ENCODE results near the gene CLEC3A.
A peak's percentile ranks its signal among the peaks of the same experiment; 100 is the strongest.
"Not testable (repeated sequence)": the region's sequence is repeated elsewhere in the genome, so short reads cannot be mapped to it uniquely, and the experiment has no call there.

Gene CLEC3A, protein sequence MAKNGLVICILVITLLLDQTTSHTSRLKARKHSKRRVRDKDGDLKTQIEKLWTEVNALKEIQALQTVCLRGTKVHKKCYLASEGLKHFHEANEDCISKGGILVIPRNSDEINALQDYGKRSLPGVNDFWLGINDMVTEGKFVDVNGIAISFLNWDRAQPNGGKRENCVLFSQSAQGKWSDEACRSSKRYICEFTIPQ

DNA sequence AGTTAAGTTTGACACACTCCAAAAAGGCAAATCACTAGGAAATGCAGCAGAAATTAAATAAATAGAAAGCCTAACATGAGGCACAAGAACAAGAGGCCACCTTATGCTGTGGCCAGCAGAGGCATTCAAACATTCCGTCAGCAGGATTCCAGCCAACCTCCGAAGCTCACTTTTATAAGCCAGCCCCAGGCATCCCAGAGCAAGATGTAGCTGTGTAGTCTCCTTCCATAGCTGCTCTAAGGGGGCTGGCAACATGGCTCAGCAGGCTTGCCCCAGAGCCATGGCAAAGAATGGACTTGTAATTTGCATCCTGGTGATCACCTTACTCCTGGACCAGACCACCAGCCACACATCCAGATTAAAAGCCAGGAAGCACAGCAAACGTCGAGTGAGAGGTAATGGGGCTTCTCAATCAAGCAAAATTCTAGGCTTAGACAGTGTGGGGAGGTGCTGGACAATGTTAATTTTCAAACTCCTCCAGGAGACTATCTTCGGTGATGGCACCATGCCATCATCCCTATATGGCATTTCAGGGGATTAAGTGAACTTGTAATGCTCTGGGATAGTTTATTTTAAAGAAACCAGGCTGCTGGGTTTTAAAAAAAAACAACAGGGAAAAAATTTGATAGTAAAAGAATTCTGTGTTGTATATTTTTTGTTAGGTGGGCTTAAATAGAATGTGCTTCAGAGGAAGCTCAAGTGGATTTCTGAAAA lies at the start of gene CLEC3A:
Gene CLEC3A, plus strand, starts transcription at position 202 of the 714 bp plus-strand sequence. Its CDS starts 79 bp downstream, at position 281.
- no peak for DNase-seq (ENCODE audit: low read depth)

DNA sequence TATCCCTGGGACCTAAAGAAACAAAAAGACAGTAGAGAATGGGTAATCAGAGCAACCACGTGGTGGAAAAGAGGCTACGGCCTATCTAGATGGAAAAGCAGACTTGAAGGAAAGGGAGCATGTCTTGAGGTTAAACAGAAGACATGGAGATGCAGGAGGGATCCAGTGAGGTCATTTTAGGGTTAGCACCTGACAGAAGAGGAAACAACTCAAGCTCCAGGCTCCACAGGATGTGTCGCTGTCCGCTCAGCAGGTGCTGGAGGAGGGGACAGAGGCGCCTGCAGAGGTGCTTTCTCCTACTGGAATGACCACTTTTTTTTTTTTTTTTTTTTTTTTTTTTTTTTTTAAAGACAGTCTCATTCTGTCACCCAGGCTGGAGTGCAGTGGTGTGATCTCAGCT lies 47.5 kb upstream of the CLEC3A start:
- no peak for DNase-seq (ENCODE audit: low read depth)

DNA sequence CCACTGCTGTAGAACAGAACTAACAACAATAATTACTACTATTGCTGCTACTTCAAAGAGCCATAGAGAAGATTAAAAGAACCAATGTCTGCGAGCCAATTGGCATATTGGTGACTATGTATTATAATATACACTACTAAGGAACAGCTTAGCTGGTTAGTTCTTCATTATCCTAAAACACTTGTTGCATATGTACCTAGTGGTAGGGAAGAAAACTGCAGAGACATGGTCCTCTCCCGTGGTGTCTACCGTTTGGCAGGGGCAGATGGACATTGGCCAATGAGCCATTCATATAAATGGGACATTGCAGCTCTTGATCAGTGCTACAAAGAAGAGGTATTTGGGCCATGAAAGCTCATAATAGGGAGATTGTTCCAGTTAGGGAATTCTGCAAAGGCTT lies 46.4 kb upstream of the CLEC3A start:
- DNase-seq (ENCODE audit: low read depth) = no peak

DNA sequence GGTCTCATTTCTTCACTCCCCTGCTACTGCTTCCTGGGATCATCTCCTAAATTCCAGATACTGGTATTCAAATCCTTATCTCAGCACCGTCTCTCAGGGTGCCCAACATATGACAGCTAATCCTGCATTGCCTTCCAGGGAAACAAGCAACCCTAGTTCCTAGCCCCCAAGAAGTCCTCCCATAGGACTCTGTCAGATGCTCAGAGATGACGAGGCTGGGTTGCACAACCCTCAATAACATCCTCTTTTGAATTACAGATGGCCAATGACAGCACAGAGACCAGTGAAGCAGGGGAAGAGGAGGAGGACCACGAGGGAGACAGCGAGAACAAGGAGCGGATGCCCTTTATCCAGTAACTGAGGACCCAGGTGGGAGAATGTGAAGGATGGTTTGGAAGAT lies 45.0 kb upstream of the CLEC3A start:
- no peak for DNase-seq (ENCODE audit: low read depth)

DNA sequence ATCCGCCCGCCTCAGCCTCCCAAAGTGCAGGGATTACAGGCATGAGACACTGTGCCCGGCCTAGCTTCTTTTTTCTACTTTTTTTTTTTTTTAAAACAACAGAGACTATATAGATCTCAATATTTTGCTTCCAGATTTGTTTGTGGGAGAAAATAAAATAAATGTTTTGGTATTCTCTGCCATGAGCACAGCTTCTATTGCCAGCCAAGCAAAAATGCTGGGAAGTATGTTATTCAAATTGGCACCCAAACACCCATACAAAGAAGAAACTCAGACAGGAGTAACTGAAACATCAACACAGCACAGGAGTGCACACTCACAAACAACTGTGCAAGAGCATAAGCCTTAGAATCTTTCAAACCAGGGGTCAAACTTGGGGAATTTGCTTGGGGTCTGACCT lies 37.2 kb upstream of the CLEC3A start:
- no peak for DNase-seq (ENCODE audit: low read depth)

DNA sequence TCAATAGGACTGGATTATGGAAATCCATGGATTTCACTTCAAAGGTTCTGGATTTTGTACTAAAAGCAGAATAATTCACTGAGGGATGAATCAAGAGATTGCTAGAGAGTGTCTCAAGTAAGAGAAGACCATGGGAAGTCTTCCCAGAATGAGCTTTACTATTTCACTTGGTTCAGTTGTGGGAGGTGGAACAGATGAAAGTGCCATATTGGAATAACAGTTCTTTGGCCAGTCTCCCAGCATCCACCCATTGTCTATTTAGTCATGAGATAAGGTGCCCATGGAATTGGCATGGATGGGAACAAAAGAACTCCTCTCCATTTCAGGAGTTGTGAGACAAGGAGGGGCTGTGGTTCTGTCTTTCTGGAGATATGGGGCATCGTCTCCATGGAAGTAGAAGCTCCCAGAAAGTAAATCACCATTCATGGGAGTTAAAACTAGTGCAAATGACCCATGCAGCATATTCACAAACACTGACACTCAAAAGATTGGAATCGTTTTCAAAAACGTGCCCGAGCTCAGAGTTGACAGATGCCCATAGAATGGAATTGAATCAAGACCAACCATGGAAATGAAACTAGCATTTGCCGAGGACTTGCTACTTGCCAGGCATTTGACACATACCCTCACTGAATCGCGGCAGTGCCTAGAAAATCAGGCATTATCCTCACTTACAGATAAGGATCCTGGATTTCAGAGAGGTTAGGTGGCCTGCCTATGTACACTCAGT lies 36.2 kb upstream of the CLEC3A start:
- no peak for DNase-seq (ENCODE audit: low read depth)

DNA sequence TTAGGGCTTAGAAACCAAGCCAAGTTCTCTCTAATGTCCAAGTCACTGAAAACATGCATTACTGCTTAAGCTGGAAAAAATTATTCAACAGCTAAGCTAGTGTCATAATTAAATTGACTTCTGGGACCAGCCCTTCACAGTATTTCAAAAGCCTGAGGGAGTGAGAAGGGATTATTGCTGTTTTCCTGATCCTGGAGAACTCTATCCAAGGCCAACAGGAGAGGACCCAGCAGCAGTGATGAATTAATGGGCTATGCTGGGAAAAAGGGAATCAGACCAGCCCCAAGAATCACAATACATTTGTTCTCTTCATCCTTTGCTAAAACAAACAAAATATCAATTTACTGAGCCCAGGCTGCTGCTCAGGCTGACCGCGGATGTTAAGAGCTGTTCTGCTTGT lies 34.5 kb upstream of the CLEC3A start:
- DNase-seq (ENCODE audit: low read depth) = no peak

DNA sequence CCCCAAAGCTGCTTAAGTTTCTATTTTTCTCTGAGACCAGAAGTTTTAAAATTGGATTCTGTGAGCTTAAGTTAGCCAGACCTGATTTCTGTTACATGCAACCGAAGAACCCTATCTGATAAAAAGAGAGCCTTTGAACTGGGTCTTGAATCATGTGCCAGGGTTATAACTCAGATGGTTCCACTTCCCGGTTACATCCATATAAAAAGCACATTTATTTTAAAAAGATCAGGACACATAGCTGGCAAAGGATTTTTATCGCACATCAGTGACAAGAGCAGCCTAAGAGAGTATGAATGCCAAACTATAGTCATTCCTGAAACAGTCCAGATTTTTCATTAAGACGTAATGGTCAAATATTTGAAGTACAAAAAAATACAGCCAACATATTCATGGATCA lies 32.5 kb upstream of the CLEC3A start:
- DNase-seq (ENCODE audit: low read depth) = no peak

DNA sequence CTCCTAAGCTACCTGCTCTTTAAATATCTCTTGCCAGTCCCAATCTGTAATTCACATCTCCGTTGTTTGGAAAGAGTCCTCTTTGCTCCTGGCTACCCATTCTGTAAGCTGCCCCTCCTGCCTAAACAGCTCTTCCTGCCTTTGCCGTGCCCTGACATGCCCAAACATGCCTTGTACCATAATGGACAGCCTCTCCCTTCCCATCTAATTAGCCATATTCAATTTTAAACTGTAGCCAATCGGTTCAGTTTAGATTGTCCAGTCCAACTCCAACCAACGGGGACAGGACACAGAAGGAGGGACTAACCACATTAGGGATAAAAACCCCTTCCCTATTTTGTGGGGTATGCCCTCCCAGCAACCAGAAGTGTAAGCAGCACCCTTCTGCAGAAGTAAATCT lies 30.6 kb upstream of the CLEC3A start:
- DNase-seq (ENCODE audit: low read depth) = no peak

DNA sequence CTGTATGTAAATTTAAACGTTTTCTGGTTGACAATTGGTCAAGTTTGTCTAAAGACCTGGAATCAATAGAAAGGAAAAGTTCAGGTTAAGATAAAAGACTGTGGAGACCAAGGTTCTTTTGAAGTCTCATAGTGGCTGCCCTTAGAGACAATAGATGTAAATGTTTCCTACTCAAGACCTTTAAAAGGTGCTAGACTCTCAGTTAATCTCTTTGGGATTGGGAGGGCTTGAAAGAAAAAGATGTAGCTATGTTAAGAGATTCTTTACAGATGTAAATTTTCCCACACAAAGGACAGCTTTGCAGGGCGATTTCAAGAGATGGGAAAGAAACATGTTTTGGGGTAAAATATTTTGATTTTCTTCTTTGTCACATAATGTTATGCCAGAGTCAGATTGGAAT lies 30.0 kb upstream of the CLEC3A start:
- not testable (repeated sequence) for DNase-seq (ENCODE audit: low read depth)

DNA sequence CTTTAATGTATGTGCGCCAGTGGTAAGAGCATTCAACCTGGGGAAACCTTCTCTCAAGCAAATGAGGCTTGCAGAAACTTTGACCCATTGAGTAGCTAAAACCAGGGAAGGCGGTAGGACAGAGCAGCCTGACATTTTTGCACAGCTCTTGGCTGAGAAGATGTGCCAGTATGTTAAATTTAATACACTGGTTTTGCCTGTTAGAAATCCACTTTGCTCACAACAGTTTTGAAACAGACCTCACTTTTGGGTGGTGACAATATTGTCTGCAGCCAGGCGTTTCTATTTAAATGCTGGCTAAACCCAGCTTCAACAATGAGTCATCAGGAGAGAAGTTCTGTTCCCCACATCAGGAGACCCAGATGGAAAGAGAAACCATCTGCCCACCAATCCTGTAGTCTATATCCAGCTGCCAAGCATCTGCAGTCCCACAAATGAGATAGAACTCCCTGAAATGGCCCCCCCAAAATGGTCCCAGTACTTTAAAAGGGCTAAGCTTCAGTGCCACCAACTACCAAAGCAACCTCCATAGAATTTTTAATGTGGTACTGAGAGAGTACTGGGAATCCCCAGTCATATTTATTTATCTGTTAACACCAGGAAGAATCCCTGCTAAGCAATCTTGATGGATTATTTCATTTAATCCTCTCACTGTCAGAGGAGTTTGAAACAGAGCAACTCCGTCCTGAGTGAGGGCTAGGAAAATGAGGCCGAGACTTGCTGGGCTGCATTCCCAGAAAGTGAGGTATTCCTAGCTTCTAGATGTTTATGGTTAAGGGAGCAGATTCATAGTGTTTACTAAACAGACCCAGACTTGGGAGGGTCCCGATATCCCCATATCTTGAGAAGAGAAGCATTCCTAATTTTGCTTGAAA lies 29.0 kb upstream of the CLEC3A start:
- DNase-seq (ENCODE audit: low read depth) = no peak

DNA sequence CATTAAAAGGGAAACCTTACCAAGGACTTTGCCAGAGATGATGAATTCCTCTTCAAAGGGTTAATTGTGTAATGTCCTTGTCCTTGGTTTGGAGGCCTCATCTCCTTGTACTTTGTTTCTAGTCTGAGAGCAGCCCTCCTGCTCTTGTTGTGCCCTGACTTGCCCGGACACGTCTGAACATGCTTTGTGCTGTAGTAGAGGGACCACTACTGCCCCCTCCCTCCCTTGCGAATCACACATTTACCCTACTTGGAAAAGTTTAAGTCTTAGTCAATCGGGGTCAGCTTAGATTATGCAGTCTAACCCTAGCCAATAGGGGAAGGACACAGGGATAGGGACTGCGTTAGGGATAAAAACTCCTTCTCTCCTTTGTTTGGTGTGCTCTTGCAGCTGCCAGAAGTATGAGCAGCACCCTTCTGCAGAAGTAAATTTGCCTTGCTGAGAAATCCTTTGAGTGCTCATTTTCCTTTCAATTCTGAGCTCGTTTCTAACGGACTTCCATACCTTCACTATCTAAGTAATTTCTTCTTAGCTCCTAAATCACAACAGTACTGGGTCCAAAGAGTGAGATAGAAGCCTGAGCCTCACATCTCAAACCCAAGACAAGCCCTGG lies 26.4 kb upstream of the CLEC3A start:
- no peak for DNase-seq (ENCODE audit: low read depth)

DNA sequence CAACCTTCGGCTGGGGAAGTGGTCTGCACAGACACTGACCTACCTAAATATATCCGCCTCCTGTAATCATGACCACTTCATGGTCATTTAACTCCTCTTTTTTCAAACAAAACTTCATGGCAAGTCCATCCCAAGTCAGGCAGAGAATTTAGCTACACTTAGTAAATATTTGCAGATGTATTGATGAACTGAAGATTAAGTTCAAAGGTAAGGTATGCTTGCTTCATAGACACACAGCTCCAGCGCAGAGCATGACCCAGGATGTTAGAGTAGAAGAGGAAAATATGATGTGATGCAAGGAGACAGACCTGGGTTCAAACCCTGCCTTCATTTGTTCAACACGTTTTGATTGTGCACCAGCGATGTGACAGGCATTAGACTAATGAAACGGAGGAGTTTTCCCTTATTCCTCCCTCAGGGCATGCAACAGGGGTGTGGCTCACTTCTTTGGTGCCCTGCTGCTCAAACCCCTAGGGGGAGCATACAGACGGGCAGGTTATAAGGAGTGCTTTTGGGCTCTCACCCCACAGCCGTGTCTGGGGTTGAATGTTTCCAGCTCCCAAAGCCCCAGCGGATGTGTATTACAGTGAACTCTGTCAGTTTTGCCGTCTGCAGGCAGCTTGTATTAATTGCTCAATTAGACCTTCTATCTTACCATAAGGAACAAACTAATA lies 23.9 kb upstream of the CLEC3A start:
- DNase-seq (ENCODE audit: low read depth) = no peak

DNA sequence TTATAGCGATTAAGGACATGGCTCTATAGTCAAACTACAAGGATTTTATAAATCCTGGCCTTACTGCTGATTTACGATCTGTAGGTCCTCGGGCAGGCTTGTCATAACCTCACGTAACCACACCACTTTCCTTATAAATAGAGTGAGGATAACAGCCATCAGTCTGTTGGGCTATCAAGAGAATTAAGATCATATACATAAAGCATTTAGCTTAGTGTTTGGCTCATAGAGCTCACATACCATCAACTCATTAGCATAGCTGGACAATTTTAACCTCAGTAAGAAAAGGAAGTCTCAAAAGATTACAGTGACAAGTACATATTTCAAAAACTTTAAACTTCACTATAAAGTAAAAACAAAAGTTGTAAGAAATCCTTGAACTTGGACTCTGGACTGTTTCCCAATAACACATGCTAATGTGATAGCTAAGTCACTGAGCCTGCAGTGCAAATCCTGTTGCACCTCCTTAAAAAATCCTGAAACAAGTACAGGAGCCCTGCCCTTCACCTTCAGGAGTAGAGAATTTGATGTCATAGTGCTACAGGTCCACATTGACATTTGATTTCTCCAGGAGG lies 20.8 kb upstream of the CLEC3A start:
- no peak for DNase-seq (ENCODE audit: low read depth)

DNA sequence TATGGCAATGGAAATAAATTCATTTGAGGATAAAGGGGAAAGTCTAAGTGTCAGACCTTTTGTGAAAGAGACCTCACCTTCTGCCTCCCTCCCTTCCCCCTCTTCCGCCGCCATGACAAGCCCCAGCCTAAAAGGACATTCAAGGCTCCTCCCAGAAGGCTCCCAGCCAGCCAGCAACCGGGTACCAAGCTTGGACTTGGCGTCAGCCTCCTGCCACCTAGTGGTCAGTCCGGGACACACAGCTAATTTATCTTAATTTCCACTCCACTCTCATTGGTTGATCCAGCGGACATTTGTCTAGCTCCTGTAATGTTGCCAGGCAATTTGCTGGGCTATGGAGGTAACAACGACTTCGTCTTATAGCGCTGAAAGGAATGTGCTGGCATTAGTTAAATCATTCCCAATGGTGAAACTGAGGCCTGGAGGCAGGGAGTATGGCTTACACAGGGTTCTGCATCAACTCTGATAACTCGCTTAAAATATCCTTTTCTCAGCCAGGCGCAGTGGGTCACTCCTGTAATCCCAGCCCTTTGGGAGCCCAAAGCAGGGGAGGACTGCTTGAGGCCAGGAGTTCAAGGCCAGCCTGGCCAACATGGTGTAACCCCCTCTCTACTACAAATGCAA lies 19.3 kb upstream of the CLEC3A start:
- DNase-seq (ENCODE audit: low read depth) = peak; percentile 65

DNA sequence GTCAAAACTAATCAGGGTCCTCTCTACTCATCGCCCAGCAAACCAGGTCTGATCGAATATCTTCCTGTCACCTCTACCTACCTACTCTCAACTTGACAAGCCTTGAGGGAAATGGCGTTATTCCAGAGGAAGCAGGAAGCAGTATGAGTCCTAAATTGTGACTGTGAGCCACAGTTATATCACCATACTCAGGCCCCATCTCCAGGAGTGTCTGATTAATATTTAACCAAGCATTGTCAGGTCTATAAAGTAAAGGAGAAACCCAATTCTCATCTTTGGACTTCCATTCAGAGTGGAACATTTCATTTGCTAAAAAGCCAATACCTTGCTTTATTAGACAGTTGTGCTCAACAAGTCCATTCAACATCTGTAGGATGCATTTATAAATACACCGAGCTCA lies 17.8 kb upstream of the CLEC3A start:
- DNase-seq (ENCODE audit: low read depth) = no peak

DNA sequence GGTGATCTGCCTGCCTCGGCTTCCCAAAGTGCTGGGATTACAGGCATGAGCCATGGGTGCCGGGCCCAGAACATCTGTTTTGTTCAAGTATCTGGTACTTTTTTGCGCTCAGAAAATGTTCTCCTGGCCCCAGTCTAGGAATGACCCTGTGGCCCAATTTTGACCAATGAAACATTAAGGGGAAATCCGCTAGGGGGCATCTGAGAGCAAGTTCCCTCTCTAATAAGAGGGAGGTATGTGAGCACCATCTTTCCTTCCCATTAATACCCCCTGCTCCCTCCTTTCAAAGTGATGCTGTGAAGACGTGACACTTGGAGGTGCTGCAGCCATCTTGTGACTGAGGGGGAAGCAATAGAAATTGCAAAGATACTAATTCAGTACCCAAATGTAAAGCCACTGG lies 16.5 kb upstream of the CLEC3A start:
- no peak for DNase-seq (ENCODE audit: low read depth)

DNA sequence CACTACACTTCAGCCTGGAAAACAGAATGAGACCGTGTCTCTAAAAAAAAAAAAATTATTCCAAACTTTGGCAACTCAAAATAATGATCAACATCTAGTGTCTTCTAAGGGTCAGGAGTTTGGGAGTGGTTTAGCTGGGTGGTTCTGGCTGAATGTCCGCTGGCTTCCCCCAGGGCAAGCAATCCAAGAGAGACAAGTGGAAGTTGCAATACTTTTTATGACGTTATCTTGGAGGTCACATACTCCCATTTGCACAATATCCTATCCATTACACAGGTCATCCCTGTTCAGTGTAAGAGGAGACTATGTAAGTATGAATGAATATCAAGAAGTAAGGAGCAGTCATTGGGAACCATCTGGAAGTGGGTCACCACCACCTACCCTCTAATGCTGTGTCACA lies 15.2 kb upstream of the CLEC3A start:
- DNase-seq (ENCODE audit: low read depth) = no peak

DNA sequence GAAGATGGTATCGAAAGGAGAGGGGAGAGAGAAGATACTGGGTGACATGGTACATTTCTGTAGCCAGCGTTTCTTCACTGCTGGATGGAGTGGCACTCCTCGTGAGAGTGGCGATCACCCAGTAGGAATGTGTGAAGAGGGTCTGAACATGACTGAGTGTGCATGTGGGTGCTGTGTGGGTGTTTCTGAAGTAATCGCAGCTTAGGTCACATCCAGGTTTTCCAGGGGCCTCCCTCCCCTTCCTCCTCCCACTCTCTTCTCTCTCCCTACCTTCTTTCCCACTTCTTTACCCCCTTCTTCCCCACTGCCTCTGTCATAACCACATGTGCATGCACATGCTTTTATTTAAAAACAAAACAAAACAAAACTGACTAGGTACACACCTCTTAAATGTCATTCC lies 1.8 kb downstream of the CLEC3A start:
- DNase-seq (ENCODE audit: low read depth) = no peak

DNA sequence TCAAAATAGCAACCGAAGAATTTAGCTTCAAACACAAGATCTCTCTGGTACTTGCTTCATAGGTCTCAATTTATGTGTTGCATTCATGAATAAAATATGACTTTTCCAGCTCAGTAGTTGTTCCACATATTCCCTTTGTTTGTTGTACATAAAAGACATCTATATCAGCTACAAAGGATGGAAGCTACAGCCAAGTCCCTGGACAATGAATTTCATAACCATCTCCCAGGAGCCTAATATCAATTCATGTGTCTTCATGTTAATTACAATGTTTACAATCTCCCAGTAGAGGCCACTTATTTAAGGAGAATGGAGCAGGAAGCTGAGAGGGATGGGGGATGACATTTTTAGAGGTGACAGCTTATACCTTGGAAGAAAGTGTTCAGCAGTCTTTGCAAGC lies 3.3 kb downstream of the CLEC3A start:
- no peak for DNase-seq (ENCODE audit: low read depth)

DNA sequence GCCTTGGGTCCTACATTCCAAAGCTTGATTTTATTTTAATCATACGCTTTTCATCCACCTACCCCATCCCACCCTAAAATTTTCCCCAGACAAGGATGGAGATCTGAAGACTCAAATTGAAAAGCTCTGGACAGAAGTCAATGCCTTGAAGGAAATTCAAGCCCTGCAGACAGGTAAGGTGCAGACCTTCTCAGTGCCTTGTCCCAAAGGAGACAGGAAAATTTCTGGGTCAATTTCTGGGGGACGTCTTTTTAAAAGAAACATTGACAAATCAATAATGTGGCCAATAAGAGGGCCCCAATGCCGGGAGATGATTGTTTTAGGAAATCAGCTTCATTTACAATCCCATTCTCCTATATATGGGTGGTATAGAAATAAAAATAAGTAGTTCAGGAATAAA lies 5.7 kb downstream of the CLEC3A start:
- DNase-seq (ENCODE audit: low read depth) = no peak

All from activated T-cell treated with anti-CD3 and anti-CD28 coated beads for 24 hours (primary cell).